NCI-H1436 treated with DMSO at 0.1 percent for 48 hours (cell line): Measurements from ENCODE around the gene RSAD1.

Experiments used
- DNase-seq: peaks from one replicate; lab custom pipeline; 2025; lab: John Stamatoyannopoulos, UW

The RSAD1 gene

DNA sequence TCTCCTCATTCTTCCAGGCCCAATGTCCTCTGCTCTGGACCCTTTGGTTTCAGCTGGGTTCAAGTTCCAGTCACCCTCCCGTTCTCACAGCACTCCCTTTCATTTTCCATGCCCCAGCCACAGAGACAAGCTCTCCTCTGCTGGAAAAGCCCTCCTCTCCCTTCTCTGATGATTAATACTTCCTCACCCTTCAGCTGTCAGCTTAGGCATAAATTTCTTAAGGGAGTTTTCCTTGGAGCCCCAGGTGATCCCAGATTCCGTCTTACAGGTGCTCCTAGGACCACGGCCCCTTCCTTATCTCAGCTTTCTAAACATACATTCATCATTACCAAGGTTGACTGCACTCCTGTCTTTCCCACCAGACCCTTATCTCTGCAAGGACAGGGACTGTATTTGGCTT, 20.4 kb upstream of the RSAD1 start:
- no peak for DNase-seq

DNA sequence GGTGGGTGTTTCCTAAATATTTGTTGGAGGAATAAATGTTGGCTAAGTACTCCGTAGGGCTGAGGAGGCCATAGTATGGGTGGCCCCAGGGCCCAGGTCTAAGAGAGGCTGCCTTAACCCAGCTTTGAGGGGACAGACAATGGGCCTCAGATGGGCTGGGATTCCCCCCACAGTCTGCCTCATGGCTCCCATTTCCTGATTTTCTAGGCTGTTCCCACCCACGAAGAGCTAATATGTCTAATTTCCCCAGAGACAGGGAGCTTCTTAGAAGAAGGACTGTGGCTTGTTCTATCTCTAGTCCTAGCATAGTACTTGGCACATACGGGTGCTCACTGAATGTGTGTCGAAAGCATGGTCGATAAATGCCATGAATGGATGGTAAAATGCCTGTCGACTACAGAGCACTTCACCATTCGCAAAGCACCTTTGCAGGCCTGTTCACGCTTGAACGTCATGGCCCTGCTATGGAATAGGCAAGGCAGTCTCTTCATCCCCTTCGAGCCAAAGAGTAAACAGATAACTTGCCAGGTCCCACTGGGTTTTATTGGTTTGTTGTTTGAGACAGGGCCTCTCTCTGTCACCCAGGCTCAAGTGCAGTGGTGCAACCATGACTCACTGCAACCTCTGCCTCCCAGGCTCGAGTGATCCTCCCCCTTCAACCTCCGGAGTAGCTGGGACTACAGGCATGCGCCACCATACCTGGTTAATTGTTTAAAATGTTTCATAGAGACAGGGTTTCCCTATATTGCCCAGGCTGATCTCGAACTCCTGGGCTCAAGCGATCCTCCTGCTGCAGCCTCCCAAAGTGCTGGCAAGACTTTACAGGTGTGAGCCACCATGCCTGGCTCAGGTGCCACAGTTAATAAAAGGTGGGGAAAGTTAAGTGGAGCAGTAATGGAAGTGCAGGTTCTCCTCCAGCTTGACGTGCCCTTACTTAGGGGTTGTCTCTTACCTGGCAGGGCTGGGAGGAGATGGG, 19.7 kb upstream of the RSAD1 start:
- no peak for DNase-seq

DNA sequence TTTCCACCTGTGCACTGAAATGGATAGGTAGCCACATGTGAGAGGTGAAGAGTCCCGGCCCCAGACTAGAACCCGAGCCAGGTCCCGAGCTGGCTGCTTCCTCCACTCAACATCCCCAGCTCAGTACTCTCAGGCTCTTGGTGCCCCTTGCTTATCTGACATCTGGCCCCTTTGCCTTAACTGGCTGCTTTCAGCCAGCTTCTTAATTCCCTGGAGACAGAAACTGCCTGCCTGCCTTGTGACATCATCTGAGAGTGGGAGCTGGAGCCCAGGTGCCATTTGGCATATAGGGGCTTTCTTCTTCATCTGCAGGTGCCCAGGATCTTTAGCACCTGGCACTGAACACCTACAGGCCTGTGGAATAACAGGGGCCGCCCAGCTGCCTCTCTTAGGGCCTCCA, 18.9 kb upstream of the RSAD1 start:
- no peak for DNase-seq

DNA sequence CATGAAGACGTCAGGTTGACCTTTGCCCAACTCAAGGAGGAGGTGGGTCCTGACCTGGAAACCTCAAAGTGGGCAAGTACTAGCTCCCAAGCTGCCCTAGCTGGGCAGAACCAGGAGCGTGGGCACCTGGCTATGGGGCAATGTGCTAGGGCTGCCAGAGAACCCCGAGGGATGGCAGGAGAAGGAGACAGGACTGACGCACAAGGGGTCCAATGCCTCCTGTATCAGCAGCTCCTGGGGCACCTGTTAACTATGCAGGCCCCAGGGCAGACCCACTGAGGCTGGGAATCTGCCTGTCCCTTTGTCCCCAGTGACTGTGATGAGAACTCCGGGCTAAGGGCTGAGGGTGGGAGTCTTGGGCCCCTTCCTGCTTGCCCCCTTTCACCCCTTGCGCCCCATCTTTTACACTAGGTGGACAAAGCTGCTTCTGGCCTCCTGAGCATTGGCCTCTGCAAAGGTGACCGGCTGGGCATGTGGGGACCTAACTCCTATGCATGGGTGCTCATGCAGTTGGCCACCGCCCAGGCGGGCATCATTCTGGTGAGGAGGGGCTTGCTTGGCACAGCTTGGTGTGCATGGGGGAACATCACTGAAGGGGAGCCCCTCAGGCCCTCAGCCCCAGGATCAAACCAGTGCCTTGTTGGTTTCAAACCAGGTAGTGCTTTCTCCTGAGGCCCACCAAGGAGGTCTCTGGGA, 17.7 kb upstream of the RSAD1 start:
- DNase-seq, result no peak

DNA sequence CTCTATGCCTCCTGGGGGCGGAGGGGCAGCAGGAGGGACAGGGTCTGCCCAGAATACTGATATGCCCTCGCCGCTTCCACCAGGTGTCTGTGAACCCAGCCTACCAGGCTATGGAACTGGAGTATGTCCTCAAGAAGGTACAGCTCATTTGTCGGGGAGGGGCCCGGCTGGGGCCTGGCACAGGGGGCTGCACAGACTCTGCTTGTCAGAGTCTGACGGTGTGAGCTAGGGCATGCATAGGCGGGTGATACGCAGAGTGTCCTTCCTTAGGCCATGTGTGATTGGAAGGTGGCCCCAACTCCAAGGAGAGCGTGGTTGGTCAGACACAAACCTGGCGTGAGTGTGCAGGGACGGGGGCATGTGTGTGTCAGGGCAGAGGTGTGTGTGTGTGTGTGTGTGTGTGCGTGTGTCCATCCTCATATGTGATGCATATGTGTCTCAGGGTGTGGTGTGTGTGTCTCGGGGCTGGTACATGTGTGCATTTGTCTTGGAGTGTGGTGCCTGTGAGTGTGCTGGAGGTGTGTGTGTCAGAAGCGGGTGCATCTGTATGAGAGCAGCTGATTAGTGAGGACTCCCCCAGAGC, 17.0 kb upstream of the RSAD1 start:
- no peak for DNase-seq

DNA sequence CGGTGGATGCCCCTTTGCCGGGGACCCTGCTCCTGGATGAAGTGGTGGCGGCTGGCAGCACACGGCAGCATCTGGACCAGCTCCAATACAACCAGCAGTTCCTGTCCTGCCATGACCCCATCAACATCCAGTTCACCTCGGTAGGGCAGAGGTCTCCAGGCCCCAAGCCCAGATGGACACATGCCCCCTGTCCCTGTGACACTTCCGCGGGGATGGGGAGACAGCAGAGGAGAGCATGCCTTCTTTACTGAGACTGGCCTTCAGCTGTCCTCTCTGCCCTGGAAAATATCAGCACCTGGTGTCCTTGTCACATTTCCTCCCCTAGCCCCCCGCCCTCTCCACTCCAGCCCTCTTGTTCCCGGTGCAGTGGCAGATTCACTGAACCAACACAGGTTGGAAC, 16.2 kb upstream of the RSAD1 start:
- DNase-seq, result no peak

DNA sequence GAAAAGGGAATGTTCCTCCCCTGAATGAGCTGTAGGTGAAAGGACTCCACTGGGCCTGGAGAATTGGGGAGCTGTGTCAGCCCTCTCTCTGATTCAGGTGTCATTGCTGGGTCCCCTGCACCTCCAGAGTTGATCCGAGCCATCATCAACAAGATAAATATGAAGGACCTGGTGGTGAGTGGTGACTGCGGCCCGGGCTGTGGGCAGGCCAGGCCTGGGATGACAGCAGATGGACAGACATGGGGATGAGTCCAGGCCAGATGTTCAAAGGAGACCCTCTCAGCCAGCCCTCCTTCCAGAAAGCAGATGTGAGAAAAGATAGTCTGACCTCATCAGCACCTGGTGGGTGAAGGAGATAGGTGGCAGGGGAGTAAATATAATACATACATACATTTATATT, 14.5 kb upstream of the RSAD1 start:
- no peak for DNase-seq

DNA sequence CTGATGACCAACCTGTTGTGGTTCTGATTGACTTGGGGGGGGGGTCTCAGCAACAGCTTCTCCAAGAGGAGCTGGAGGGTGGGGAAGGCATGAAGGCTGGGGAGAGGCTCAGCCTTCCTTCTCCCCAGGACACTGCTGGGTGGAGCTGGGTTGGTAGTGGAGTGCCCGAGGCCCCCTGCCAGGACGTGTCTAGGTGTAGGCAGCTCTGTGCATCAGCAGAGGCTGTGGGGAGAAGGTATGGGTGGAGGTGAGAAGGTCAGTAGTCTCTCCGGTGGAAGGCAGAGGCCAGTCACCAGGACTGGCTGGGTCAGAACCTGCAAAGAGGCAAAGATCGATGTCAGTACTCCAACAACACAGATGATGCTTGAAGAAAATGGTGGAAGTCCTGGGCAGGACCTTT, 13.9 kb upstream of the RSAD1 start:
- DNase-seq, result no peak

DNA sequence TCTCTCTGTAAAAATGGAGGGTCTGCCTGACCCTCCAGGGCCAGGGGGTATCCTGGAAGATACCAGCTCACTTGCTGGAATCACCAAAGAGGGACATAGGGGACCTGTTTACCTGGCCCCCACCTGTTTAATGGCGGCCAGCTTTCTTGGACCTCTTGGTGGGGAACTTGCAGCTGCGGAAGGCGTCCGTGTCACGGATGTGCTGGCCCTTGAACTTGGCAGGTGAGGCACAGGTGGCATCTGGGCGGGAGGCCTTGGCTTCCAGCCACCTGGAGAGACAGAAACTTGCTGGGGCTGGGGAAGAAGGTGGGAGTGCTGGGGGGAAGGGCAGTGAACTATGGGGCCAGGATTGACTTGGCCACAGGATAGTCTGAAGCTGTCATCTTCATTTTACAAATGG, 13.5 kb upstream of the RSAD1 start:
- no peak for DNase-seq

DNA sequence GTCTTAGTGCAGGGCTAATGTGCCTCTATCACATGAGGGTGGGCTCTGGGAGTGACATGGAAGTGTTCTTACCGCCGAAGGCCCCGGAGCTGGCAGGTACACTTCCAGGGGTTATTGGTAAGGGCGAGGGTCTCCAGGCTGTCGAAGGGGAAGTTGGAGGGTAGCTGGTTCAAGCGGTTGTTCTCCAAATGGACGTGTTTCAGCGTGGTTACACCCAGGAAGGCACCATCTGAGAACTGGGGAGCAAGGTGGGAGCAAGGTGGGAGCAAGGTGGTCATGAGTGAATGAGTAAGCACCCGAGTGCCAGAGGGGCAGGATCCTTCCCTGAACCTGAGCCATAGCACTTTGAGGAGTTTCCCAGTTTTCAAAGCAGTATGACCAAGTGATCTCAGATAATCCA, 13.0 kb upstream of the RSAD1 start:
- DNase-seq, result no peak

DNA sequence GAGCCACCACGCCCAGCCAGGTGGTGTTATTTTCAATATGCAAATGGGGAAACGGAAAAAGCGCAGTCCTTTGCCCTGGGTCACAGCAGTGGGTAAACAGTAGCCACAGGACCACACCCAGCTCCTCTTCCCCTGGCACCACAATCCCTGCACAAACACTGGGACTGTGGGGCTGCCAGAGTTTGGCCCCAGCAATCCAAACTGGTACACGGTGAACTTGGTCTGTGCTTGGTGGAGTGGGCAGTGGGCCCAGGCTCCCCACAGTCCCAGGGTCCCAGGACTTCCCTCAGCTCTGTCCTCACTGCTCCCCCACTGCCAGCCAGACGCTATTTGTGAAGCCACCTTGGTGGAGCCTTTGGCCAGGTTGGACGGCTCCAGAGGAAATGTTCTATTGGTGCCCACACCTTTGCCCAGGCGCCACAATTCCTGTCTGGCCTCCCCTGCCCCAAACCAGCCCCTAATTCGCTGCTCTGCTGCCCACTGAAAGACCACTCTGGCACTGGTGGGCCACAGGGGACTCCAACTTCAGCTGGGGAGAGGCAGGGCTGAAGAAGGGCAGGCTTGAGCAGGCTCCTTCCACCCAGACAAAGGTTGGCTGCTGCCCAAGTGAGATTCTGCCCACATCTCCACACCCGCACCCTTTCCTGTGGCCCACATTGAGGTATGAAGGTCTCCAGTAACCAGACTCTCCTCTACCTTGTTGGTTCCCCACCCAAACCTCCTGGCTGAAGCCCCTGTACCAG, 12.1 kb upstream of the RSAD1 start:
- no peak for DNase-seq

DNA sequence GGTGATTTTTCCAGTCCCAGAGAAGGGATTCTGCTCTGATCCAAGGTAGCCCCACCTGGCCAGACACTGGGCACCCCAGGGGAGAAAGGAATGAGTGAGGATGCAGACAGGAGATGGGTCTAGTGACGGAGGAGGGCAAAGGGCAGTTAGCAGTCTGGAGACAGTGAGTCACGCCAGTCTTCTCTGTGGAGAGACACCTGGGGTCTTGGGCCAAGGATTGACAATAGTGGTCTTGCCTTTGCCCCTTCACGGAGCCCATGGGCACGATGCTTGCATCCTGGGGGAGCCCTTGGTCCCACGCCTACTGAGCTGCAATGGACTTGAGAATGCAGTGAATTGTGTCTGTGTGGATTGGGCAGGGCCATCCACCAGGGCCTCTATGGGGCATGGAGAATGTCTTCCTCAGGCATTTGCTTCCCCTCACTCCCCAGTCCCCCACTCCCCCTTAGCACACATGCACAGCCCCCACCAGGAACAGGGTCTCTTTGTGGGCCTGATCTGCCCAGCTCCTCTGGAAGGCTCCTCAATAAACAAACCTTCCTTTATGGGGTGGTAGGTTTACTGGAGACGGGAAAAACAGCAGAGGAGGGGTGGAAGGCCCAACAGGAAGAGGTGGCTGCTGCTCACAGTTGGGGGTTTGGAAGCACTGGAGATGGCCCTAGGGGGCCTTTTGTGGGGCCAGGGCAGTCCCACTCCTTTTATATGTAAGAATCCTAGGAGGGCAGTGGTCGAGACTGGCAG, 11.4 kb upstream of the RSAD1 start:
- no peak for DNase-seq

DNA sequence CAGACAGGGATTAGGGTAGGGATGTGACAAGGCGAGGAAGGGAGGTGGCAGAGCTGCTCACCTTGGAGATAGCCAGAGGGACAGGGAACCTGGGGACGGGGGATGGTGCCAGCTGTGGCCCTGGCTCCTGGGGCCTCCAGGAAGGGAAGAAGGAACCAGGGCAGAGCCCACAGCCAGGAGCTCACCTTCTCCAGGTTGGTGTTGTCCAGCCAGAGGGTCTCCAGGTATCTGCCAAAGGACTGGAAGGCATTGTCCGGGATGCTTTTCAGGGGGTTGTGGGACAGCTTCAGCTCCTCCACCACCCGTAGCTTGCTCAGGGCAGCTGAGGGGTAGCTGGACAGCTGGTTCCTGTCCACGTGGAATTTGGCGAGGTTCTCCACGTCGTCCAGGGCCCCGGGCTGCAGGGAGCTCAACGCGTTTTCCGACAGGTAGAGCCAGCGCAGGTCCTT, 10.8 kb upstream of the RSAD1 start:
- DNase-seq, result no peak

DNA sequence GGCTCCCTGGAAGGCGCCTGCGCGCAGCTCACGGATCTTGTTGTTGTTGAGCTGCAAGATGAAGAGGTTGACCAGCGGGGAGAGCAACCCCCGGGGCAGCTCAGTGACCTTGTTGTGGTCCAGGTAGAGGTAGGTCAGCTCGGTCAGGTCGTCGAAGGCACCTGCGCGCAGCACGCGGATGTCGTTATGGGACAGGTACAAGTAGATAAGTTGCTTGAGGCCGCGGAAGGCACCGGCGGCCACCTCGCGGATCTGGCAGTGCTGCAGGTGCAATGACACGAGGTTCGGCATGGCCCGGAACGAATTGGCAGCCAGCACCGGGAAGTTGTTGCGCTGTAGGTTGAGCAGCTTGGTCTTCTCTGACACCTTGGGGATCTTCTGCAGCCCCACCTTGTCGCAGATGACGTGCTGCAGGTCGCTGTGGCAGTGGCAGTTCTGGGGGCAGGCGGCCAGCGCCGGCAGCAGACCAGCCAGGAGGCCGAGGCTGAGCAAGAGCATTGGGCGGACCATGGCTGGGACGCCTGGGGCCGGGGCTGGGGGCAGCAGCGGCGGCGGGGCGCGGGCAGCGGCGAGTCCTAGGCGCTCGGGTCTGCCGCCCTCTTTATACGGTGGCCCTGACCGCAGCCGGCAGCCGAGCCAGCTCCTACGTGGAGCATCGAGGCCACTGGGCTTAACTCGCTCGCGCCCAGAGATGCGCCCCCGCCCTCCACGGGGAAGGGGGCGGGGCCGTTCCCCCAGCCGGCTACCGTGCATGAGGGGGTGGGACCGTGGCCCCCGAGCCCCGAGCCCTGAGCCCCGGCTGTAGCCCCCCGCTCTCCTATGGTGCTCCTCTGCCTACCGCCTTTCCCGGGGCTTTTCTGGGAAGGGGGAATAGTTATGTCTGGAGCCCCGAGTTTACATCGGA, 10.1 kb upstream of the RSAD1 start, which contains the start of gene CHAD:
CHAD (minus strand) TSS at position 577 of the 904 bp plus-strand sequence; CDS start at position 510, 67 bp downstream.
- no peak for DNase-seq

DNA sequence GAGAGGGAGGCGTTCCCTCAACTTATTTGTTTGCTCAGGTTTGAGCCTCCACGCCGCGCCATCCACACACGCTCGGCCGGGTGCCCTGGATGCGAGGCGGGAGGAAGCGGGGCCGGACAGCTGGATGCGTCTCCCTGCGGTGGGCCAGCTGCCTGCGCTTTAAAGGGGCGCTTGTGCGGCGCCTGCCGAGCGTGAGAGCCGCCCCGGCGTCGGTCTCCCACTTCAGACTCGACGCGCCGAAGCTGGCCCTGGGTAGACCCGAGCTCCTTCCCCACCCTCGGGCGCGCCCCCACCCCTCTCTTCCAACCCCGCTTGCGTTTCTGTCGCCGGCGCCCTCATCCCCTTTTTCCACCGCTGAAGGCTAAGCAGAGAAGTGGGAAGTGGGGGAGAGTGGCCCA, 9.5 kb upstream of the RSAD1 start:
- DNase-seq, result no peak

DNA sequence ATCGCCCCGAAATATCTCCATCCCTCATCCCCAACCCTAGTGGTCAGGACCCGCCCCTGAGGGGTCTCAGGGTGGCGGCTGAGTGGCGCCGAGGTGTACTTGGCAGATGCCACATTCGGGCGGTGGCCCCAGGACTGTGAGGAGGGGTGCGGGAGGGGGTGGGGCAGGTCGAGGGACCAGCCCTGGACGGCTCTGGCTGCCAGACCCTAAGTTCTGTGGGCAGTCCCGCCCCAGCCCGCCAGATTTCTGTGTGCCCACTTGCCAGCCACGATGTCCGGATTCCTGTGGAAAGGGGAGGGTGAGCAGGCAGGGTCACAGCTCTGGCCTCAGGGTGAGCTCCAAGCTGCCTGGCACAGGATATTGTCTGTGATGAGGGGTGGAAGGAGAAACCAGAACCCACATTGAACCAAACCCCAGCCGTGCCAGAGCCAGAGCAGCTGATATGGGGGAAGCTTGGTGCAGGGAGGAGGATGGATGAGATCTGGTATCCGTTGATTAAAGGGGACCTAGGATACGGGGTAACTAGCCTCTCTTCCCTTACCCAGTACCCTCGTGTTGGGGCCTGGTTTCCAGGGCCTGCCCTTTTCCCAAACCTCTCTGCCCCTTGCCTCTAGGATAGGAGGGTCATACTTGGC, 8.9 kb upstream of the RSAD1 start:
- no peak for DNase-seq

DNA sequence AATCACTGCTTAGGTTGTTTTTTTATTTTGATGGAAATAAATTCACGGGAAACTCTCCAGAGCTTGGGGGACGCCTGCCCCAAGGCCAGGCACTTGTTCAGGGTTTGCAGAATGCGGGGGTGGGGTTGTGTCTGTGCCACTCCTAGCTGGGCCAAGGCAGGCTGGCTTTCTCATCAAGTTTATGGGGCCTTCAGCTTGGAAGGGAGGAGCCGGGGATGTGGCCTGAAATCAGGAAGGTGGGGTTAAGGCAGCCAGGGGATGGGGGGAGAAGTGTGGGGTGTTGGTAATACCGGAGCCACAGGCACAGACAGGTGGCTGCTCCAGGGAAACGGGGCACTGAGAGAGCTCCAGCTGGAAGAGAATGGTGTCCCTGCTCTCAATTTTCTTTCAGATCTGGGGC, 8.2 kb upstream of the RSAD1 start:
- DNase-seq, result no peak

DNA sequence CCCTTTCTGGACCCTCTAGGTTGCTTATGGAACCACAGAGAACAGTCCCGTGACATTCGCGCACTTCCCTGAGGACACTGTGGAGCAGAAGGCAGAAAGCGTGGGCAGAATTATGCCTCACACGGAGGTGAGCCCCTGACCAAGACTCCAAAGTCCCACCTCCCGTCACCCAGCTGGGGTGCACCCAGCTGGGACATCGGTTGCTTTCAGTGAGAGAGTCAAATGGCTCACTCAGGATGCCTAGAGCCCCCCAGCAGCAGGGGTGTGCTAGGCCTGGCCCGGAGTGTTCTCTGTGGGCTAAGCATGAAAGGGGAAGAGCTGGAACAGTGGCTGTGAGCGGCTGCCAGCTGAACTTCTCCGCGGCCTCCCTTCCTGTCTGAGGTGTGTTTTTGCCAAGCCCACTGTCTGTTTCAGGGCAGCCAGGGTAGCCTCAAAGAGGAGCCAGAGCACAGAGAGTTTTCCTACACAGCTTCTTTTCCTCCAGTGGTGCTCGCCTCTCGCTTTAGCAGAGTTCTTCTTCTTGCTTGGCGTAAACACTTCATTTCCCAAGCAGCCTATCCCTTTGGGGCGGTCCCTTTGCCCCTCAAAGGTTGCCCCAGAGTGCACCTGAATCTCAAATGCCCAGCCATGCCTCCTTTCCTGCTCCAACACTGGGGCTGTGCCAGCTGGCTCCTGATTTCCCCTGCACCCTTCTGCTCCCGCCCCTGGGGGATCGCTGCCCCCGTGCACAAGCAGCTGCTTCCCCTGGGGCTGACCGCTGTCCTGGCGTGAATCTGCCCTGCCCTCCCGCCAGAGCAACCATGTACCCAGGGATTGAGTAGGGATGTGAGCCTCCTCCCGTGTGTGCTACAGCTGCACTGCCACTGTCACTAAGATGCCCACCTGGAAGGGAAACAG, 7.4 kb upstream of the RSAD1 start:
- no peak for DNase-seq

DNA sequence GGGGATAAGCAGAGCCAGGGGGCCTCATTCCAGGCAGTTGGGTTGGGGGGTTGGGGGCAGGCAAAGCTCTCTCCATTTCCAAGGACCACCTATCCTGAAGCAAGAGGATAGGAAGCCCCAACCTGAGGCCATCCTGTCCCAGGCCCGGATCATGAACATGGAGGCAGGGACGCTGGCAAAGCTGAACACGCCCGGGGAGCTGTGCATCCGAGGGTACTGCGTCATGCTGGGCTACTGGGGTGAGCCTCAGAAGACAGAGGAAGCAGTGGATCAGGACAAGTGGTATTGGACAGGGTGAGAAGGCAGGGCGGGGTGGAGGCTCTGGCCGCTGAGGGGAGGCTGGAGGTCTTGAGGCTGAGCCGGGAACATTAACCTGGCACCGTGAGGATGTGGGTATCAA, 6.4 kb upstream of the RSAD1 start:
- DNase-seq, result no peak
